GM18868 (cell line): ENCODE measurements around the gene EHD1.

Experiments
- ATAC-seq: cut with Tn5 transposase; IDR thresholded peaks from one replicate; pipeline ENCODE4 v1.9.1; 2021; ENCODE audit warnings: mild to moderate bottlenecking, moderate library complexity; ENCODE audit not compliant: unreplicated experiment

The EHD1 gene

DNA sequence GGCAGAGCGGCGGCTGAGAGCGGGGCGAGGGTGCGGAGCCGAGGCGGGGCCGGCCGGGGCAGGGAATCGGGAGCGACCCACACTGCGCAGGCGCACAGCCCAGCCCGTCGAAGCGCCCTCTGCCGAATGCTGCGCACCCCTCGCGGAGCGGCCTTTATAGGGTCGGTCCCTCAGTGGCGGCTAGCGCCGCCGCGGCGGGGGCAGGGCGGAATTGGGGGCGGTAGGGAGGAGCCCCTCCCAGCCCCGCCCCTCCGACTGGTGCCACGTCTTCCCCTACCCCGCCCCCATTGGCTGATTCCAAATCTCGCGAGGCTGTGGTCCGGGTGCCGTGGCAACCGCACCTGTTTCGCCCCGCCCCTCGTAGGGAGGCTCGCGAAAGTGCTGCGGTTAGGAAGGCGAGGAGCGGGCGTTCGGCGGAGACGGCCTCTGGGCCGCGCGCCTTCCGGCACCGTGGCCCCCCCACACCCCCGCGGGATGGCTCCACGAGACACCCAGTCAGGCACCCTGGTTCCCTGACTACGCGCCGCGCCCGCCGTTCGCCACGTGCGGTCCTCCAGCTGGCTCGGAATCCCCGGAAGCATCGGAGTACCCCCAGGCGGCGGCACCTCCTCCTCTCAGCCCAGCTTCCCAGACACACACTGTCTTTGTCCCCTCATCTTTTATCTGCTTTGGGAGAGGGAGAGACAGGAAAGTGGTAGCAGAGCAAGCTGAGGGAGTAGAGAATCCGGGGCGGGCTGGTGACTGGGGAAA is at the start of gene EHD1:
EHD1 (minus strand) TSS at position 128 of the 750 bp plus-strand sequence. CDS start 157 bp downstream, outside the sequence.
- ATAC-seq = peak; percentile 69

GRCh38 chr11:64926689-64927088 is 48.3 kb upstream of the EHD1 start:
- ATAC-seq = no peak

GRCh38 chr11:64925536-64926436 is 47.4 kb upstream of the EHD1 start:
- no peak for ATAC-seq

- ATAC-seq = no peak
Observed at GRCh38 chr11:64924910-64925284, 46.5 kb upstream of the EHD1 start.

DNA sequence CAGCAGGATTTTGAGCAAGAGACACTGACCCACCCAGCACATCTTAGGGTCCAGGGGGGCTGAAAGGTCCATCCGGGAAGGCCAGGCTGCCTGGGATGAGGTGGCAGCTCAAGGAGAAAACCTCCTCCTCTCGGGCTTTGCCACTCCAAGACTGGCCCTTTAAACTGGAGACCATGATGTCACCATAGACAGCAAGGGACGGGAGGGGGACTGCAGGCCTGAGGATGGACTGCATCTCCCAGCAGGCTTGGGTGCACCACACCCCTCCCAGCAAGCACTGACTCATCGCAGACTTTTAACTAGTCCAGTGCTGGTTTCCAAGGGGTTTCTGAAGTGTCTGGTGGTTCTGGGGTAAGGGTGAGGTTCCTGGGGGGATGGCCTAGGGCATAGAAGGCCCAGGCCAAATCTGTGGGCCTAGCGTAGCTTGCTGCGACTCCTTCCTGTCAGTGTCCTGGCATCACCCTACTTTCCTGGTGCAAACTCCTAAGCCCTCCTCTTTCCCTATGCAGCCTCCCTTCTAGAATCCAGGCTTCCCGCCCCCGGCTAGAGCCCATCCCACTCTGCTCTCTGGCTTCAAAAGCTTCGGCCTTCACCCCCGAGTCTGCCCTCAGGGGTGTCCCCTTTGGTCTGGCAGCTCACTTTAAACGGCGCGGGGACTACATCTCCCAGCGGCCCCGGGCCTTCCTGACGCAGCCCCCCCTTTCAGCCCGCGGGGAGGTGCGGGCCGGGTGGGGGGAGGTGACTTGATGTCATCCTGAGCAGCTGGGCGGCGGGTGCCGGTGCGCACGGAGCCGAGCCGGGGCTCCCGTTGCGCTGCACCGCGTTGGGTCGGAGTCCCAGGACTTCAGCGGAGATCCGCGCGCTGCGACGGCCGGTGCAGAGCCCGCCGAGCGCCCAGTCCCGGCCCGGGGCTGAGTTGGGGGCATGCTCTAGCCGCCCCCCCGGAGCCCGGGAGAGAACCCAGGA is 45.8 kb upstream of the EHD1 start, which contains the start of gene PPP2R5B:
PPP2R5B (plus strand) TSS at position 746 of the 966 bp plus-strand sequence. CDS start 1,046 bp downstream, outside the sequence.
- ATAC-seq = peak; percentile 83

GRCh38 chr11:64923151-64923661 is 44.8 kb upstream of the EHD1 start:
- ATAC-seq = no peak

GRCh38 chr11:64921384-64921783 is 43.0 kb upstream of the EHD1 start:
- ATAC-seq = no peak

GRCh38 chr11:64920124-64920523 is 41.7 kb upstream of the EHD1 start:
- ATAC-seq = no peak

GRCh38 chr11:64919627-64920026 is 41.2 kb upstream of the EHD1 start:
- no peak for ATAC-seq

DNA sequence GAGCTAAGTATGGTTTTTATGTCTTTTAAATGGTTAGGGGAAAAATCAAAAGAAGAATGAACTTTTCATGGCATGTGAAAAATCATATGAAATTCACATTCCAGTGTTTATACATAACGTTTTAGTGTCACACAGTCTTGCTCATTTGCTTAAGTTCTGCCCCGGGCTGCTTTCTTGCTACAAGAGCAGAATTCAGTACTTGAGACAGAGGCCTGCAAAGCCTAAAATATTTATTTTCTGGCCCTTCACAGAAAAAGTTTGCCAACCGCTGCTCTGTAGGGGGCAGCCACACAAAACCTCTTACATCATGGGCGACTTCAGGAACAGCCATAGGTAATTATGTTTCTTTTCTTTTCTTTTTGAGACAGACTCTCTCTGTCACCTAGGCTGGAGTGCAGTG is 39.6 kb upstream of the EHD1 start:
- no peak for ATAC-seq

DNA sequence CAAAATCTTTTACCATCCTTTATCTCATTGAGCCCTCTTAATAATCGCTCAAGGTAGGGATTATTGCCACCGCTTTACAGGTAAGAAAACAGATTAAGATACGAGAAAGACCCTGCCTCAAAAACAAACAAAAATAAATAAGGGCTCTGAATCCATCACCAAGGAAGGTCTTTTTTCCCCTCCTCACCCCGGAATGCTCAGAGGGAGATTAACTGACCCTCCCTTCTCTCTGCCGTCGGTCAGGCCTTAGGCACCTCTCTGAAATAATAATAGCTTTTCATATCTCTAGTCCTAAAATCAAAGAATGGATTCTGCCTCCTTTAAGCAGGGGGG is 39.2 kb upstream of the EHD1 start:
- no peak for ATAC-seq

GRCh38 chr11:64916775-64917662 is 38.6 kb upstream of the EHD1 start, which contains the start of gene ATG2A:
Gene ATG2A (minus strand): TSS chr11:64917209. CDS start chr11:64917135, 74 bp downstream.
- ATAC-seq = peak; percentile 94

DNA sequence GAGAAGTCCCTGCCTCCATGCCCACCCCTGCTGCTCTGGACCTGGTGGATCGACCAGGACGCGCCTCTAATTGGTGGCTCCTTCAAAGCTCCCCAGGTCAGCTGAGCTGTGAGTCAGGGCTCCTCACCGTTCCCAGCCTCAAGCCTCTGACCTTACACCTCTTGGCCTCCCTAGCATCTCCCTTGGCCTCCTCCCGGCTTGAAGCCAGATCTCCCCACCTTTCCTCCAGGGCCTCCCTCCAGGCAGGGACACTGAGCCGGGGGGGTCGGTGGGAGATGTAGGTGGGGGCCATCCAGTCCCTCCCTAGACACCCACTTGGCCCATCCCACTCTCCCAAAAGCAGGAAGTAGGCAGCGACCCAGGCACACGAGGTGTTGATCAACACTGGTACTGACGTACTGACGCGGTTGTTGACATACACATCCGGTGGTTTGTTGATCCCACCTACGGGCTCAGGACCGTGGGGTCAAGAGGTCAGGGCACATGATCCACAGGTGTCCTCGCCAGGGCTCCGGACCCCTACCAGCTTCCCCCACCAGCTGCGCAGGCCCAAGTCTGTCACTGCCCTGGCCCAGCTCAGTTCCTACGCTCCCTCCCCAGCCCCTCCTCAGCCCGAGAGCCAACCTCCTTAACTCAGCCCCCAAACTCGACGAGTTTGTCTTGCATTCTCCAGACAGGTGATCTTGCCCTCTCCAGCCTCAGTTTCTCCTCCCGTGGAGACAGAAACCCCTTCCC is 37.8 kb upstream of the EHD1 start:
- ATAC-seq = peak; percentile 3

DNA sequence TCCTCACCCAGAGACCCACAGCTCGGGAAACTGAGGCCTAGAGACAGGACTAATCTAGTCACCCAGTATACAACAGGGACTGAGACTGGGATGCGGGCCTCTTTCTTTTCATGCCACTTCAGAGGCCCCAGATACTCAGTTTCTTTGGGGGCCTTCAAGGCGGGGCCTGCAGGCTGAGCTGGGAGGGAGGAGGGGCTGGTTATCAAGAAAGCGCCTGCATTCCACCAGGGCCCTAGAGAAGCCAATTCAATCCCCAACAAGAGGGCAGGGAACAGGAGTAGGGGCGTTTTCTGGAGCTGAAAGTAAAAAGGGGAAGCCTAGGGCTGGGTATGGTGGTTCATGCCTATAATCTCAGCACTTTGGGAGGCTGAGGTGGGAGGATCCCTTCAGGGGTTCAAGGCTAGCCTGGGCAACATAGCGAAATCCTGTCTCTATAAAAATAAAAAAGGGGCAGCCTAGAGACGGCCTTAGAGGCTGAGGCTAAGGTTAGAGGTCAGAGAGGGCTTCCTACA is 37.0 kb upstream of the EHD1 start:
- no peak for ATAC-seq

DNA sequence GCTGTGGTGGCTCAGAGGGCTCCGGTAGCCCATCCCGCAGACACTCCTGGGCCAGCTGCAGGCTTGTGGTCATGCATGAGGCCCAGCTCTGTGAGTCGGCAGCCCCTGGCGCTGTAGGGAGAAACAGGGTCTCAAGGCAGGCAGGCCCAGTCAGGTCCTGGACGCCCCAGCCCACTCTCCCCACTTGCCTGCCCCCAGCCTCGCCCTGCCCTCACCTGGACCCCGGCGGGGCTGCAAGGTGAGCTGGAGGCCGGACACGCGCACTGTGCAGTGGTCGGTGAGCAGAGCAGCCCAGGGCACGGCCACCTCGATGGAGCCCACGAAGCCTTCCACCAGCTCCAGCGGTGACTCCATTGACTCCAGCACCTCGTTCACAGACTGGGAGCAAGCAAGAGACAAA is 35.7 kb upstream of the EHD1 start:
- ATAC-seq = no peak

DNA sequence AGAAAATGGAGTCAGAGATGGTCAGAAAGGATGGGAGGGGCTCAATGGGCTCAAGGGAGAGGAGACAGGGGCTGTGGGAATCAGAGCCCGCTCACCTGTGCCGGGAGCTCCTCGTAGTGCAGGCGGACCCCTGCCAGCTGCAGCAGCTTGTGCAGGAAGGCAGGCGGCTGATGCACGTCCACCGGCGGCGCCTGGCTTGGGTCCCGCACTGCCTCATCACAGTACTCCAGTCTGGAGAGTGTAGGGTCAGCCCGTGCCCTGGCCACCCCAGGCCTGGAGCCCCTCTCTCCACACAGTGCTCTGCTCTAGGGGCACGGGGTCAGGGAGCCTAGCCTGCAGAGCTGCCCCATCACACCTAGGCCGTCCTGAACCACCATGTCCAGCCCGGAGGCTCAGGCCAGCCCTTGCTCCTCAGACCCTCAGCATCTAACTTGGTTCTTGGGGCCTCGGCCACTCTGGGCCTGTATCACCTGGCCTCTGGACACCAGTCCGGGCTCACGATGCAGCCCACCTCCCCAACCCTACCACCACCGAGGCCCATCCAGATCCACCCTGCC is 34.8 kb upstream of the EHD1 start:
- ATAC-seq = no peak

DNA sequence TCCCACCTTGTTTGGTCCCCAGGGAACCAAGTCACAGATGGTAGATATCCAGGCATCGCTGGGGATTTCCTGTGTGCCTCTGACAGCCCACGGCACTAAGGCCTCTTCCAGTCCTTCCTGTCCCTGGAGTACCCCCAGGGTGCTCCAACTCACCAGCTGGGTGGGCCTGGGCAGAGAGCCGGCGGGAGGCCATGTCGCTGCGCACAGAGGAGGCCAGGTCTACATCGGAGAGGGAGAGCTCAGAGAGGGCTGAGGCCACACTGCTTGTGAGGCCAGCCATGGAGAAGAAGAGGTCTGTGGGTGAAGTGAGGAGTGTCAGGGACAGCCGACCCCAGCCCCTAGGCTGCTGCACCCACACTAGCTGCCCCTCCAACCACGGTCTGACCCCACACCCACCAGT is 33.3 kb upstream of the EHD1 start:
- ATAC-seq = no peak

DNA sequence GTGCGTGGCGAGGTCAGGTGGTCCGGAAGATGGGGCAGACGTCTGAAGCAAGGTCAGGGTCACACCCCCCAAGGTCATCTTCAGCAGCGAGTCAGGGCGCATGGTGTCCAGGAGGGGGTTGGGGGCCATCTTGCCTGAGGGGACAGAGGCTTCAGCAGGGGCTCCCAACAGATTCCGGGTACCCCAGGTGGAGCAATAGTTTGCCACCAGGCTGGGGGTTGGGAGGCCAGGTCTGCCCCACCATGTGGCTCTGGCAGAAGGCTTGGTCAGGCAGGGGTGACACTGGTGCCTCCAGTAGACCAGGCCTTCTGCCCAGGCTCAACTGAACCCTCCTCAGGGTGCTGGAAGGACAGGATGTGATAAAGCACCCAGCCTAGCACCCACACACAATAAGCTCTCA is 32.7 kb upstream of the EHD1 start:
- ATAC-seq = no peak
